Left forelimb (tissue), 1 donor: ENCODE results near the gene FDX2.
"Not testable (repeated sequence)": the region's sequence is repeated elsewhere in the genome, so short reads cannot be mapped to it uniquely, and the experiment has no call there.

ENCODE experiments used
- DNase-seq: peaks from one replicate; pipeline ENCODE4 v3.0.0-alpha.2; 2018; ENCODE audit warnings: low spot score

The FDX2 gene

GRCh38 chr19:10315335-10316214 lies at the start of gene FDX2:
Gene FDX2 (minus strand): TSS chr19:10316015. CDS start chr19:10315996, 19 bp downstream.
- peak; percentile 91 for DNase-seq

DNA sequence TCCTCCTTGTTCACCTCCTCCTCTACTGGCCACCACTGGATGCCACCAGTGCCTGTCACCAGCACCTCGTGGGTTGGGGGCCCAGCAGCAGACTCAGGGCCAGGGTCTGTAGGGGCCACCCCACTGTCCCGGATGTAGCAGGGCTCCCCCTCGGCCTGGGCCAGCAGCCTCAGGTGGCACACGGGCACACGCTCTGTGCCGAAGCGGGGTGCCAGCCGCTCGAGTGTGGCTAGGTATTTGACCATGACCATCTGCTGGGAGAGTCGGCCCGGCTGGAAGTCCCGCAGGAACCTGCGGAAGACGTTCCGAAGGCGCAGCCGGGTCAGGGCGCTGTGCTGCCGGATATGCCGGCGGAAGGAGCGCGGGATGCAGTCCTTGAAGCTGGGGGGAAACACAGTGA lies 49.7 kb upstream of the FDX2 start:
- no peak for DNase-seq

DNA sequence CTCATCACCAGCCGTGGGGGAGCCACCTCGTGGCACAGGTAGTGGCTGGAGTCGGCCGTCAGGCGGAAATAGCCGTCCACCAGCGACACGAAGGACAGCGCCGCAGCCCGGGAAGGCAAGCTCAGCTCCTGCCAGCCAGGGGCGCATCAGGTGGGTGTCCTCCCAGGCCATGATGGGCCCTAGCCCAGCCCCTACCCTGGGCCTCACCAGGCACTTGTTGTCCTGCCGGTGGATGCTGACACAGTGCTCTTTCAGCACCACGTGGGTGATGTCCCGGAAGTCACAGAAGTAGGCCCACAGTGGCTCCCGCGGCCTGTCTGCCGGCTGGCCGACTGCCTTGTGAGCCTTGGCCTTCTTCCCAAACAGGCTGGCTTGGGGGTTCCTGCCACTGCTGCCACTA lies 48.8 kb upstream of the FDX2 start:
- no peak for DNase-seq

DNA sequence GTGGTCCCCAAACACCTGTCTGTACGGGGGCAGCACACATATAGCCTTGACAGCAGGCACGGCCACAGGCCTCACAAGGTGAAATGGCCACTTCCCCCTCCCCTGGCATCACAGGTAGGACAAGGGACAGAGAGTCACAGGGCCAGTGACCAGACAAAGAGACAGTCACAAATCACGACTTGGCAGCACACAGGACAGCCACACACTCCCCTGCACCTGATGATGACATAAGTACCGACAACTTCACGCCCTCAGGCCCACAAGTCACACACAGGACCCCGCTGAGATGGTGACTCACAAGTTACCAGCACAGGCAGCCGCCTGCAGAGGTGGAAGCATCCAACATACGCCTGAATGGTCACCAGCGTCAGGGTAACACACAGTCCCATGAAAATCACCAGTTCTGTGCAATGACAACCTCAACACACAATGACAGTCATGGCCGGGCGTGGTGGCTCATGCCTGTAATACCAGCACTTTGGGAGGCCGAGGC lies 48.0 kb upstream of the FDX2 start:
- DNase-seq, result no peak

- DNase-seq, result no peak
Measured at GRCh38 chr19:10362259-10362658, 46.4 kb upstream of the FDX2 start.

GRCh38 chr19:10361569-10362011 lies 45.8 kb upstream of the FDX2 start:
- DNase-seq, result no peak

GRCh38 chr19:10356431-10356830 lies 40.6 kb upstream of the FDX2 start:
- DNase-seq, result no peak

DNA sequence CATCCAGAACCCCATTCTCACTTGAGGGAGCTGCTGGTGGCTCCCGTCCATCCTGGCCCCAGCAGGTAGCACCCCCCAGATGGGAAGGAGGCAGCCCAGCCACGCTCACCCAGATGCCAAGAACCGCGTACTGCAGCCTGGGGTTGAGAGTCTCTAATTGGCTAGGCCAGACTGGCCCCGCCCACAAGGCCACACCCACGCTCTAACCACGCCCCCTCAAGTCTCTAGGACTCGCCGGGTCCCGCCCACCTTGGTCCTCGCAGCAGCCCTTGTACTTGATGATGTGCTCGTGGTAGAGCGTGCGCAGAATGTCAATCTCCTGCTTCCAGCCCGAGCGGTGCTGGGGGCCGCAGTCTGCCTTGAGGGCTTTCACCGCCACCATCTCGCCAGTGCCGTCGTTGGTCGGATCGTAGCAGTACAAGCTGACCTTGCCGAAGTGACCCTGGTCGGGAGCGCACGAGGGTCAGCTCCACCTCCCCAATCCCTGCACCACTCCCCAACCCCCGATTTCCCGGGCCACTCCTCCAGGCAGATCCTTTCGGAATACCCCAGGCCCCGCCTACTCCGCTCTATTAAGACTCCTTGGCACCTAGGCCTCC lies 38.1 kb upstream of the FDX2 start:
- DNase-seq, result no peak

GRCh38 chr19:10352764-10353671 lies 37.2 kb upstream of the FDX2 start:
- DNase-seq, result no peak

GRCh38 chr19:10346509-10346908 lies 30.7 kb upstream of the FDX2 start:
- DNase-seq, result no peak

- no peak for DNase-seq
Measured at GRCh38 chr19:10344780-10345179, 29.0 kb upstream of the FDX2 start.

GRCh38 chr19:10343495-10343894 lies 27.7 kb upstream of the FDX2 start:
- DNase-seq, result no peak

- no peak for DNase-seq
Measured at GRCh38 chr19:10339977-10340376, 24.2 kb upstream of the FDX2 start.

DNA sequence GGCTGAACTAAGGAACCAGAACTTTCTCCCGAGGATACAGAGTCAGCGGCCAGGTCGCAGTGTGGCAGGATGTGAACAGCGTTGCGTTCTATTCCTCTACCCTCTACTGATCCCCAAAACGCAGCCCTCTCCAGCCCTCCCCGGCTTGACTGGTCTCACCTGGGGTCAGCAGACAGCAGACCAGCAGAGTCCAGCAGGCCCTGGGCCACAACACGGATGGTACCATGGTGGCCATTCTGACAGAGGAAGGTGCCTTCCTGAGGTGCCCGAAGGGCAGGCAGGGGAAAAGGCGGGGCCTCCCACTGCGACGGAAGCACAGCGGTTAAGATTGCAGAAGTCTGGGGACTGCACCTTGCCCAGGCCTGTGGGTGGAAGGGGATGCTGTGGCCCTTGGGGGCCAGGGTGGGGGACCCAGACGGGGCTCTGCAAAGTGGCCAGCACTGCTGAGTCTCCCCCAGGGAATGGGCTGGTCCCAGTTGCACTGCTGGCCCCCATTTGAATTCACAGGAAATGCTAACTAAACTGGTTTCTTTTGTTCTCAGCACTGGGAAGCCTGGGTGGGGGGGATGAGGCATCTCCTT lies 23.7 kb upstream of the FDX2 start, which contains the start of gene ICAM3:
Gene ICAM3 (minus strand): TSS at position 245 of the 581 bp plus-strand sequence. CDS start 10 bp downstream, at position 235.
- DNase-seq, result no peak

- no peak for DNase-seq
Measured at GRCh38 chr19:10338940-10339339, 23.1 kb upstream of the FDX2 start.

DNA sequence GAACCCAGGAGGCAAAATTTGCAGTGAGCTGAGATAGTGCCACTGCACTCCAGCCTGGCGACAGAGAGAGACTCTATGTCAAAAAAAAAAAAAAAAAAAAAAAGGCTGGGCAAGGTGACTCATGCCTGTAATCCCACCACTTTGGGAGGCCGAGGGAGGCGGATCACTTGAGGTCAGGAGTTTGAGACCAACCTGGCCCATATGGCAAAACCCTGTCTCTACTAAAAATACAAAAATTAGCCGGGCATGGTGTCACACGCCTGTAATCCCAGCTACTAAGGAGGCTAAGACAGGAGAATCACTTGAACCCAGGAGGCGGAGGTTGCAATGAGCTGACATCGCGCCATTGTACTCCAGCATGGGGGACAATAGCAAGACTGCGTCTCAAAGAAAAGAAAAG lies 20.9 kb upstream of the FDX2 start:
- DNase-seq, result not testable (repeated sequence)

DNA sequence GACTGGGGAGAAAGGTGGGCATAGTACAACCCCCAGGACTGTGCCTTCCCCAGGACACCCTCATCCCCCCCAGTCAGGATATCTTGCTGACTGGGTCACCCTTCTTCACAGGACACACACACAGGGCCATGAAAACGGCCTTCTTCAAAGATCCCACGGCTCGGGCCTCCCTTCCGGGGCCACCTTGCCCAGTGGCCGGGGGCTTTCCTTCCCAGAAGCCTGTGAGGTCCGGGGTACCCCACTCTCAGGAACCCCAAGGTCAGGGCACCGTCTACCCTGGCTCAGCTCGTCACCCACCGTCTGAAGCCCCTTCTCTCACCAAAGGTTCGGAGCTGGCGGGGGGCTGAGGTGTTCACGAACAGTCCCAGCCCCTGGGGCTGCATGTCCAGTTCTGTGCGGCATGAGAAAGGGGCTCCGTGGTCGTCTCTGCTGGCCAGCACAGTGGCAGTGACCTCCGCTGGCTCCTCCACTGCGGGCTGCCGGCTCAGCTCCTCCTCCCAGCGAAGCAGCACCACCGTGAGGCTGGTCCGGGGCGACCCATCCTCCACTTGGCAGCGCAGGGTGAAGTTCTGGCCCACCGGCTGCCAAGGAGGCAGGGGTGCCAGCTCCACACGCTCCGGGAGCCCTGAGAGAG lies 19.7 kb upstream of the FDX2 start:
- DNase-seq, result no peak

GRCh38 chr19:10334588-10335351 lies 19.0 kb upstream of the FDX2 start:
- peak; percentile 90 for DNase-seq

- DNase-seq, result no peak
Measured at GRCh38 chr19:10333758-10334587, 18.2 kb upstream of the FDX2 start.
